IMR-90 (cell line): Measurements from ENCODE around the gene TRAF3IP3. TPM values are rescaled to one million over a fixed set of nuclear protein-coding genes. Genes with fewer than 3 reads are reported as not detected.

ENCODE experiments used
- ATAC-seq: fragments of 200-7000 bp; cut with Tn5 transposase; 2 replicates; pipeline ENCODE4 v1.9.1; 2020; ENCODE audit warnings: low read depth, mild to moderate bottlenecking, moderate library complexity
- BruUV-seq: library from RNA; stranded (reverse); fragments of 400-500 nt; replicated peaks from 2 replicates; lab custom pipeline; 2021; lab: Mats Ljungman, UMichigan
- CTCF ChIA-PET: fragments of 300-600 bp; formaldehyde crosslinking; extraction: SDS; loops from one replicate; lab custom pipeline; 2021; ENCODE audit warnings: antibody characterized with exemption; lab: Yijun Ruan, JAX
- POLR2A ChIA-PET: fragments of 300-600 bp; sonication (Branson Sonifier 250); formaldehyde crosslinking; loops from one replicate; lab custom pipeline; 2022; ENCODE audit warnings: antibody characterized with exemption; ENCODE audit not compliant: unreplicated experiment; lab: Charles Lee
- DNase-seq: peaks from one replicate; pipeline ENCODE4 v3.0.0; 2013
- H2AFZ ChIP-seq: replicated peaks from 2 replicates; pipeline ENCODE3; 2013; ENCODE audit warnings: low read length, mild to moderate bottlenecking; ENCODE audit not compliant: poor library complexity
- H2AK5ac ChIP-seq: 2 replicates; pipeline ENCODE4 v1.6.1; 2013; ENCODE audit warnings: low read depth, low read length, inconsistent platforms
- H2AK9ac ChIP-seq: replicated peaks from 2 replicates; pipeline ENCODE3; 2013; ENCODE audit warnings: mild to moderate bottlenecking, low read depth, low read length, moderate library complexity; ENCODE audit not compliant: poor library complexity
- H2BK120ac ChIP-seq: 2 replicates; pipeline ENCODE4 v1.6.1; 2013; ENCODE audit warnings: low read depth, low read length, inconsistent platforms
- H2BK15ac ChIP-seq: 3 replicates; pipeline ENCODE4 v1.6.1; 2013; ENCODE audit warnings: low read depth, low read length, inconsistent platforms
- H2BK20ac ChIP-seq: 2 replicates; pipeline ENCODE4 v1.6.1; 2013; ENCODE audit warnings: low read depth, mild to moderate bottlenecking, inconsistent platforms, low read length, moderate library complexity
- H2BK5ac ChIP-seq: 2 replicates; pipeline ENCODE4 v1.6.1; 2013; ENCODE audit warnings: mild to moderate bottlenecking, low read depth, low read length, inconsistent platforms; ENCODE audit not compliant: poor library complexity, severe bottlenecking
- H3K14ac ChIP-seq: replicated peaks from 2 replicates; pipeline ENCODE4 v1.6.1; 2013; ENCODE audit warnings: low read depth, low read length, inconsistent platforms
- H3K18ac ChIP-seq: 2 replicates; pipeline ENCODE4 v1.6.1; 2013; ENCODE audit warnings: low read depth, low read length, control low read depth
- H3K23ac ChIP-seq: 2 replicates; pipeline ENCODE4 v1.6.1; 2013; ENCODE audit warnings: low read depth, low read length, inconsistent platforms
- H3K27ac ChIP-seq: 2 replicates; pipeline ENCODE4 v1.5.1; 2013; ENCODE audit warnings: mild to moderate bottlenecking, control low read depth, low read length; ENCODE audit not compliant: insufficient read depth
- H3K27me3 ChIP-seq: 2 replicates; pipeline ENCODE4 v1.6.1; 2013; ENCODE audit warnings: low read length; ENCODE audit not compliant: control insufficient read depth, insufficient read depth
- H3K36me3 ChIP-seq: 2 replicates; pipeline ENCODE4 v1.6.1; 2013; ENCODE audit warnings: low read length, mixed read lengths; ENCODE audit not compliant: control insufficient read depth, insufficient read depth
- H3K4ac ChIP-seq: 2 replicates; pipeline ENCODE4 v1.6.1; 2013; ENCODE audit warnings: low read depth, low read length, inconsistent platforms
- H3K4me1 ChIP-seq: 2 replicates; pipeline ENCODE4 v1.6.1; 2013; ENCODE audit warnings: low read length, mixed read lengths; ENCODE audit not compliant: control insufficient read depth, insufficient read depth
- H3K4me2 ChIP-seq: 2 replicates; pipeline ENCODE4 v1.6.1; 2013; ENCODE audit warnings: low read depth, mild to moderate bottlenecking, control low read depth, low read length, moderate library complexity
- H3K4me3 ChIP-seq: 2 replicates; pipeline ENCODE4 v1.5.1; 2013; ENCODE audit warnings: low read depth, mild to moderate bottlenecking, control low read depth, low read length, moderate library complexity; ENCODE audit not compliant: insufficient read depth
- H3K56ac ChIP-seq: 2 replicates; pipeline ENCODE4 v1.6.1; 2013; ENCODE audit warnings: low read length, inconsistent platforms; ENCODE audit not compliant: insufficient read depth; ENCODE audit errors: extremely low read depth
- H3K79me1 ChIP-seq, 2 experiments: 2 replicates each; pipeline ENCODE4 v1.6.1; 2013; ENCODE audit warnings: low read length in 2 of 2, inconsistent platforms in 1 of 2, low read depth in 1 of 2
- H3K9ac ChIP-seq: 2 replicates; pipeline ENCODE4 v1.6.1; 2013; ENCODE audit warnings: low read depth, low read length, control low read depth
- H3K9me1 ChIP-seq: 2 replicates; pipeline ENCODE4 v1.6.1; 2013; ENCODE audit warnings: low read length, inconsistent platforms; ENCODE audit not compliant: insufficient read depth
- H3K9me3 ChIP-seq: 2 replicates; pipeline ENCODE4 v1.6.1; 2013; ENCODE audit warnings: low read length; ENCODE audit not compliant: control insufficient read depth, insufficient read depth
- H4K20me1 ChIP-seq: 2 replicates; pipeline ENCODE4 v1.6.1; 2013; ENCODE audit warnings: low read length, inconsistent platforms; ENCODE audit not compliant: insufficient read depth
- H4K5ac ChIP-seq: 2 replicates; pipeline ENCODE4 v1.6.1; 2013; ENCODE audit warnings: mild to moderate bottlenecking, low read depth, low read length, control low read depth
- H4K8ac ChIP-seq, 2 experiments: 2 replicates each; pipeline ENCODE4 v1.6.1; 2013; ENCODE audit warnings: low read depth in 2 of 2, low read length in 2 of 2, control low read depth in 1 of 2, inconsistent platforms in 1 of 2
- H4K91ac ChIP-seq: 2 replicates; pipeline ENCODE4 v1.6.1; 2013; ENCODE audit warnings: low read depth, low read length, inconsistent platforms; ENCODE audit not compliant: insufficient read depth
- CEBPB ChIP-seq: IDR thresholded peaks from 2 replicates; pipeline ENCODE4 v1.6.1; 2012; ENCODE audit warnings: low read depth, low read length, improper control_type of control experiment
- CHD1 ChIP-seq: IDR thresholded peaks from 2 replicates; pipeline ENCODE4 v1.6.1; 2012; ENCODE audit warnings: low read depth, low read length, improper control_type of control experiment
- MAZ ChIP-seq: IDR thresholded peaks from 2 replicates; pipeline ENCODE4 v1.6.1; 2012; ENCODE audit warnings: low read depth, mild to moderate bottlenecking, low read length, improper control_type of control experiment, moderate library complexity, borderline replicate concordance
- RAD21 ChIP-seq: IDR thresholded peaks from 2 replicates; pipeline ENCODE4 v1.6.1; 2012; ENCODE audit warnings: low read length, improper control_type of control experiment
- WGBS, 2 experiments: methylation state at CpG; one replicate each; pipeline versions ENCODE4 v1.1.5 to v1.1.7; 2013; ENCODE audit warnings: missing lambda C conversion rate in 2 of 2; ENCODE audit not compliant: insufficient read length in 1 of 2; ENCODE audit errors: extremely low coverage in 2 of 2; 5-methylcytosine and 5-hydroxymethylcytosine counted together
- dilution Hi-C: fragments of 300-500 bp; cut with HindIII; formaldehyde crosslinking; loops from one replicate; pipeline ENCODE4 v1.14.3; 2018; ENCODE audit warnings: low sequenced_read_pairs; ENCODE audit not compliant: unreplicated experiment
- in situ Hi-C: fragments of 300-500 bp; cut with MboI; formaldehyde crosslinking; loops from 3 replicates; pipeline ENCODE4 v1.14.3; 2019; ENCODE audit warnings: low sequenced_read_pairs, inconsistent platforms, mixed read lengths
- intact Hi-C: fragments of 100-400 bp; cut with micrococcal nuclease; formaldehyde crosslinking; loops from 2 replicates; pipeline ENCODE4 v1.10.0; 2022
- polyA plus RNA-seq, 3 experiments: library from polyadenylated mRNA; depleted of rRNA; stranded (reverse); fragments of >200 nt; gene quantifications; 2 replicates each; pipeline ENCODE4 v1.2.3, GENCODE V29; 2012; ENCODE audit warnings: low replicate concordance in 1 of 3
- total RNA-seq: library from RNA; depleted of rRNA; stranded (reverse); fragments of >200 nt; gene quantifications from 2 replicates; pipeline ENCODE4 v1.2.3, GENCODE V29; 2012

Gene TRAF3IP3
- total and polyA plus RNA-seq, 2 of the 4 experiments (the other 2 are of a cell fraction), result 0.12 to 0.18 TPM

GRCh38 chr1:209748620-209749019 lies 7.2 kb upstream of the TRAF3IP3 start:
- TF ChIP-seq CHD1 (no peak), MAZ (no peak), CEBPB (no peak), RAD21 (no peak)
- H3K27ac ChIP-seq, result no peak overlapping the region
- H4K91ac ChIP-seq, result no peak overlapping the region
- ChIA-PET POLR2A (no interaction called here), CTCF (interaction anchor here (1.1 to 1.4 kb wide), 3 partner anchors 11 to 99 kb away, joined by 3 to 10 read pairs (median 5); no protein-coding TSS in a partner anchor)
- DNase-seq (no peak), ATAC-seq (no peak)
- H3K23ac ChIP-seq, result no peak overlapping the region
- intact Hi-C loops (loop anchor here (1.0 to 5.0 kb wide), 2 partner anchors 101 to 179 kb away; no protein-coding TSS in a partner anchor), dilution Hi-C loops (no loop called here), in situ Hi-C loops (no loop called here)
- H3K4ac ChIP-seq, result no peak overlapping the region
- no peak overlapping the region for H3K4me3 ChIP-seq
- H3K9ac ChIP-seq, result no peak overlapping the region
- H4K8ac ChIP-seq, result no peak overlapping the region
- no peak overlapping the region for H3K18ac ChIP-seq
- H3K9me1 ChIP-seq, result 0 out of 2 replicates have a peak, but pooled peaks cover 3% of the 10 kb centered on the region
- no peak overlapping the region for H2BK20ac ChIP-seq
- no TSS peak for BruUV-seq
- no peaks in the 10 kb centered on the region for H3K9me3 ChIP-seq
- H3K27me3 ChIP-seq, result 0 out of 2 replicates have a peak, but pooled peaks cover 1% of the 10 kb centered on the region
- H3K4me2 ChIP-seq, result no peak overlapping the region
- no peaks in the 10 kb centered on the region for H3K79me1 ChIP-seq
- H2BK5ac ChIP-seq, result no peak overlapping the region
- H2AK5ac ChIP-seq, result 0 out of 2 replicates have a peak overlapping the region, but pooled peaks have one; percentile 13
- peak overlapping the region; percentile 82 for H2AFZ ChIP-seq
- no peaks in the 10 kb centered on the region for H4K20me1 ChIP-seq
- H4K5ac ChIP-seq, result no peak overlapping the region
- H3K56ac ChIP-seq, result no peak overlapping the region
- H2BK15ac ChIP-seq, result no peak overlapping the region
- no peak overlapping the region for H3K14ac ChIP-seq
- no peaks in the 10 kb centered on the region for H3K4me1 ChIP-seq
- H2AK9ac ChIP-seq, result no peak overlapping the region
- H3K36me3 ChIP-seq, result no peaks in the 10 kb centered on the region
- 71% methylated on average over 2 of the region's 4 CpGs; no CpG with 5 or more reads in 1 of the 2 experiments for WGBS, 2 experiments
- no peak overlapping the region for H2BK120ac ChIP-seq
